Esophagus squamous epithelium (tissue), 5 donors: ENCODE results near the gene UBL4A. TPM values are rescaled to one million over a fixed set of nuclear protein-coding genes. Genes with fewer than 3 reads are reported as not detected.

ENCODE experiments used
- DNase-seq: peaks from one replicate; lab custom pipeline; 2025; lab: John Stamatoyannopoulos, UW
- H3K27ac ChIP-seq, 4 donors: fragments of 200-600 bp; sonication (generic); one replicate each; pipeline ENCODE4 v1.5.1; 2016 to 2019; ENCODE audit warnings: mild to moderate bottlenecking in 1 of 4
- H3K27me3 ChIP-seq, 4 donors: fragments of 200-600 bp; sonication (generic); 1 replicate in 3 of 4; 2 replicates in 1 of 4; pipeline versions ENCODE4 v1.5.1 to v1.6.0; 2017 to 2021; ENCODE audit warnings: antibody characterized with exemption in 1 of 4
- H3K36me3 ChIP-seq, 3 donors: fragments of 200-600 bp; sonication (generic); one replicate each; pipeline ENCODE4 v1.5.1; 2016 to 2019
- H3K4me1 ChIP-seq, 3 donors: fragments of 200-600 bp; sonication (generic); one replicate each; pipeline ENCODE4 v1.5.1; 2017 to 2019
- H3K4me3 ChIP-seq, 4 donors: fragments of 200-600 bp; sonication (generic); 1 replicate in 3 of 4; 2 replicates in 1 of 4; pipeline ENCODE4 v1.5.1; 2016 to 2019; ENCODE audit warnings: mild to moderate bottlenecking in 2 of 4, moderate library complexity in 1 of 4
- H3K9me3 ChIP-seq, 3 donors: fragments of 200-600 bp; sonication (generic); one replicate each; pipeline ENCODE4 v1.5.1; 2016 to 2019
- CTCF ChIP-seq, 6 experiments: fragments of 450-650 bp in 4 of 6; fragments of 200-600 bp in 2 of 6; sonication (generic) in 2 of 6; IDR thresholded peaks; one replicate each; pipeline ENCODE4 v1.5.1; 2016 to 2019; ENCODE audit warnings: antibody characterized with exemption in 6 of 6, mild to moderate bottlenecking in 4 of 6, moderate library complexity in 4 of 6
- POLR2A ChIP-seq, 4 donors: fragments of 450-650 bp; IDR thresholded peaks; one replicate each; pipeline ENCODE4 v1.6.1; 2017; ENCODE audit warnings: antibody characterized with exemption in 4 of 4, mild to moderate bottlenecking in 4 of 4, moderate library complexity in 3 of 4
- WGBS, 2 donors: methylation state at CpG; one replicate each; pipeline ENCODE4 v1.1.5; 2018; 5-methylcytosine and 5-hydroxymethylcytosine counted together
- intact Hi-C: fragments of 100-400 bp; cut with DNase I; formaldehyde crosslinking; loops from one replicate; pipeline ENCODE4 v1.15.0; 2022
- total RNA-seq, 4 donors: library from RNA; depleted of rRNA; stranded (reverse); fragments of >200 nt; gene quantifications; one replicate each; pipeline ENCODE4 v1.1.0, GENCODE V29; 2016
- donor health status: DM: yes; HTN: yes; CAD: no.

Gene UBL4A
- total RNA-seq, 4 donors from 2014 or later: 32.9 to 41.1 (median 38.2) TPM

DNA sequence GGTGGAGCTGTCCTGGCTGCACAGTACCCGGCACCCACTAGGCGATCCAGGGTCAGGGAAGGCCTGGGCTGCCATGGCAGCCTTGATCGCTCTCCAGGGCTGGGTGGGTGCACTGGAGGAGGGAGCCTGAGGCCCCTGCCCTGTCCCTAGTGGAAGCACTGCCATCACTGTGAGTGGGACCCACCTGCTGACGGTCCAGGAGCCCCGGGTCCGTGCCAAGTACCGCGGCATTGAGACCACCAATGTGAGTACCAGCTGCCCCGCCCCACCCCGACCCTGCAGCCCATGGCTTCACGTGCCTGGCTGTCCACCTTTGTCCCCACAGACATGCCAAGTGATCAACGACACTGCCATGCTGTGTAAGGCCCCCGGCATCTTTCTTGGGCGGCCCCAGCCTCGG is 19.5 kb downstream of the UBL4A start:
- H3K4me1 ChIP-seq: no peaks in the 10 kb centered on the region
- no peak overlapping the region for H3K4me3 ChIP-seq
- H3K27ac ChIP-seq: no peak overlapping the region
- no peak for DNase-seq
- TF ChIP-seq CTCF (IDR thresholded peaks at IDR 0.05): no peak
- WGBS, 2 donors: no CpG with 5 or more reads among the region's 15 CpGs
- intact Hi-C loops: no loop called here
- H3K9me3 ChIP-seq: no peaks in the 10 kb centered on the region
- H3K27me3 ChIP-seq: no peaks in the 10 kb centered on the region
- peaks cover 0 to 88% (median 0%) of the 10 kb centered on the region in 3 donors for H3K36me3 ChIP-seq

DNA sequence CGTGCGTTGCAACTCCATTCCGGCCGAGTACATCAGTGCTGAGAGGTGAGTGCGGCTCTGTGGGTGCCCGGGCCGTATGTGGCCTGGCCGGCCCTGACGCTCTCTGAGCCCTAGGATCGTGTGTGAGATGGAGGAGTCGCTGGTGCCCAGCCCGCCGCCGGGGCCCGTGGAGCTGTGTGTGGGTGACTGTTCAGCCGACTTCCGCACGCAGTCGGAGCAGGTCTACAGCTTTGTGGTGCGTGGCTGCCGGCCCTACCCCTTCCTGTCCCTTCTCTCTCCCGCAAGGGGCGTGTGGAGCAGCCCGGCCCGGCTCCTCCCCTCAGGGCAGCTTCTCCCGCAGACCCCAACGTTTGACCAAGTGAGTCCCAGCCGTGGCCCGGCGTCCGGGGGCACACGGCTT is 20.4 kb downstream of the UBL4A start:
- WGBS, 2 donors: 92% methylated on average over 5 of the region's 32 CpGs; no CpG with 5 or more reads in 1 of the 2 donors
- TF ChIP-seq POLR2A (IDR thresholded peaks at IDR 0.05) (no peak), CTCF (IDR thresholded peaks at IDR 0.05) (no peak)
- DNase-seq: no peak
- no peaks in the 10 kb centered on the region for H3K4me1 ChIP-seq
- peaks cover 0 to 83% (median 0%) of the 10 kb centered on the region in 3 donors for H3K36me3 ChIP-seq
- no peaks in the 10 kb centered on the region for H3K27me3 ChIP-seq
- H3K27ac ChIP-seq: no peak overlapping the region
- intact Hi-C loops: no loop called here
- H3K9me3 ChIP-seq: no peaks in the 10 kb centered on the region
- no peak overlapping the region for H3K4me3 ChIP-seq

- Histone ChIP-seq H3K4me3 (no peak overlapping the region), H3K9me3 (no peaks in the 10 kb centered on the region), H3K4me1 (peaks cover 0 to 2% (median 0%) of the 10 kb centered on the region in 3 donors), H3K36me3 (peaks cover 0 to 78% (median 0%) of the 10 kb centered on the region in 3 donors), H3K27me3 (no peaks in the 10 kb centered on the region), H3K27ac (no peak overlapping the region)
- intact Hi-C loops: no loop called here
- no peak for DNase-seq
- TF ChIP-seq POLR2A (IDR thresholded peaks at IDR 0.05) (no peak), CTCF (IDR thresholded peaks at IDR 0.05) (no peak)
- WGBS, 2 donors: no CpG with 5 or more reads among the region's 14 CpGs
Observed at GRCh38 chrX:154465601-154466000, 20.8 kb downstream of the UBL4A start.

DNA sequence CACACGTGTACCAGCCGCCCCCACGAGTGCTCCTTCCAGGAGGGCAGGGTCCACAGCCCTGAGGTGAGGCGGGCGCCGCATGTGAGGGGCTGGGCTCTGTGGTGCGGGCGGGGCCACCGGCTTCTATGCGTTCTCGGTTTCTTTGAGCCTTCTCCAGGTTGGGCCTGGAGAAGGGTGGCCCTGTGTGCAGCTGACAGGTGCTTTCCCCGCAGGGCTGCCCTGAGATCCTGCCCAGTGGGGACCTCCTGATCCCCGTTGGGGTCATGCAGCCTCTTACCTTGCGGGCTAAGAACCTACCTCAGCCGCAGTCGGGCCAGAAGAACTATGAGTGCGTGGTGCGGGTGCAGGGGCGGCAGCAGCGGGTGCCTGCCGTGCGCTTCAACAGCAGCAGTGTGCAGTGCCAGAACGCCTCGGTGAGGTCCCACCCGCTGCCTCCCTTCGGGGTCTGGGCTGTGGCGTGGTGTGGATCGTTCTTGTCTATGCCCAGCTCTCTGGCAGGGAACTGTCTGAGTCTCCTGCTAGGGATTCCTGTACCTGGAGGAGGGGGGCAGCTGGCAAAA is 21.5 kb downstream of the UBL4A start:
- Histone ChIP-seq H3K27ac (no peak overlapping the region), H3K36me3 (peaks cover 0 to 71% (median 0%) of the 10 kb centered on the region in 3 donors), H3K4me1 (peaks cover 0 to 10% (median 3%) of the 10 kb centered on the region in 3 donors), H3K4me3 (no peak overlapping the region), H3K27me3 (no peaks in the 10 kb centered on the region), H3K9me3 (no peaks in the 10 kb centered on the region)
- no peak for DNase-seq
- intact Hi-C loops: no loop called here
- WGBS, 2 donors: 98% methylated on average over 10 of the region's 28 CpGs; no CpG with 5 or more reads in 1 of the 2 donors
- TF ChIP-seq POLR2A (IDR thresholded peaks at IDR 0.05) (no peak), CTCF (IDR thresholded peaks at IDR 0.05) (no peak)

DNA sequence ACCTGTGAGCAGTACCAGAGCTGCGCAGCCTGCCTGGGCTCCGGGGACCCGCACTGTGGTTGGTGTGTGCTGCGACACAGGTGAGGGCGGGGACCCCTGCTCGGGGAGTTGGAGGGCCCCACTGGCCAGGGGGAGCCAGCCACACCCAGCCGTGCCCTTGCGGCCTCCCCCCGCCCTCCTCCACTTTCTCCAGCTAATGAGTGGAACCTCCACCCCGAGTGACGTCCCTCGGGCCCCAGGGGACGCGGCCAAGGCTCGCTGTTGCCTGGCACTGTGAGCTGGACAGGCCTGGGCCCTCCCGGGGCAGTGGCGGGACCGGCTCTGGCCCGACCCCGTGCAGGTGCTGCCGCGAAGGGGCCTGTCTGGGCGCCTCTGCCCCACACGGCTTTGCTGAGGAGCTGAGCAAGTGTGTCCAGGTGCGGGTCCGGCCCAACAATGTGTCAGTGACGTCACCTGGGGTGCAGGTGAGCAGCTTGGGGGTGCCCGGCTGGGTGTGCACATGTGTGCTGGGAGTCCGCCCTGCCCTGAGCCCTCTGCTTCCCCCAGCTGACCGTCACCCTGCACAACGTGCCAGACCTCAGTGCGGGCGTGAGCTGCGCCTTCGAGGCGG is 22.7 kb downstream of the UBL4A start:
- TF ChIP-seq POLR2A (IDR thresholded peaks at IDR 0.05) (no peak), CTCF (IDR thresholded peaks at IDR 0.05) (no peak)
- H3K27me3 ChIP-seq: no peaks in the 10 kb centered on the region
- 92% methylated on average over 7 of the region's 36 CpGs; no CpG with 5 or more reads in 1 of the 2 donors for WGBS, 2 donors
- H3K4me1 ChIP-seq: peaks cover 5 to 21% (median 7%) of the 10 kb centered on the region in 3 donors
- no peak overlapping the region for H3K27ac ChIP-seq
- H3K4me3 ChIP-seq: no peak overlapping the region
- H3K9me3 ChIP-seq: no peaks in the 10 kb centered on the region
- DNase-seq: no peak
- intact Hi-C loops: no loop called here
- H3K36me3 ChIP-seq: peaks cover 0 to 59% (median 0%) of the 10 kb centered on the region in 3 donors
